Panc1 (cell line): Measurements from ENCODE around the gene CRISPLD2. TPM values are rescaled to one million over a fixed set of nuclear protein-coding genes. Genes with fewer than 3 reads are reported as not detected.

Source experiments
- ATAC-seq: fragments of 200-7000 bp; cut with Tn5 transposase; 2 replicates; pipeline ENCODE4 v1.9.1; 2020; ENCODE audit warnings: mild to moderate bottlenecking, moderate library complexity
- BruUV-seq: library from RNA; stranded (reverse); fragments of 400-500 nt; replicated peaks from 2 replicates; lab custom pipeline; 2021; lab: Mats Ljungman, UMichigan
- CTCF ChIA-PET: fragments of 300-600 bp; sonication (Branson Sonifier 250); formaldehyde crosslinking; loops from one replicate; lab custom pipeline; 2022; ENCODE audit warnings: antibody characterized with exemption; lab: Charles Lee
- POLR2A ChIA-PET: fragments of 300-600 bp; sonication (Branson Sonifier 250); formaldehyde crosslinking; loops from one replicate; lab custom pipeline; 2022; ENCODE audit warnings: antibody characterized with exemption; lab: Charles Lee
- DNase-seq: peaks from one replicate; pipeline ENCODE4 v3.0.0-alpha.2; 2010; ENCODE audit warnings: low read depth, low spot score
- H3K27ac ChIP-seq: 2 replicates; pipeline ENCODE4 v1.5.1; 2011; ENCODE audit warnings: mild to moderate bottlenecking, low read length, inconsistent platforms
- H3K27me3 ChIP-seq: fragments of 200-500 bp; sonication (Bioruptor generic); 2 replicates; pipeline ENCODE4 v1.6.0; 2014; ENCODE audit warnings: low read length, inconsistent platforms; ENCODE audit not compliant: control insufficient read depth, insufficient read depth
- H3K36me3 ChIP-seq: fragments of 200-500 bp; sonication (Bioruptor generic); 2 replicates; pipeline ENCODE4 v1.5.1; 2014; ENCODE audit warnings: inconsistent platforms, mild to moderate bottlenecking, low read length, moderate library complexity; ENCODE audit not compliant: control insufficient read depth, insufficient read depth
- H3K4me1 ChIP-seq: 2 replicates; pipeline ENCODE4 v1.5.1; 2011; ENCODE audit warnings: inconsistent platforms, mild to moderate bottlenecking, low read length, moderate library complexity; ENCODE audit not compliant: control insufficient read depth, insufficient read depth
- H3K4me3 ChIP-seq, 2 experiments: 2 replicates each; pipeline ENCODE4 v1.5.1; 2011 to 2012; ENCODE audit warnings: low read depth in 2 of 2, low read length in 2 of 2, mild to moderate bottlenecking in 2 of 2, inconsistent platforms in 1 of 2, moderate library complexity in 1 of 2
- H3K9me3 ChIP-seq: fragments of 200-500 bp; sonication (Bioruptor generic); 2 replicates; pipeline ENCODE4 v1.5.1; 2014; ENCODE audit warnings: low read depth, mild to moderate bottlenecking, inconsistent platforms, low read length, moderate library complexity; ENCODE audit not compliant: control insufficient read depth, insufficient read depth
- POLR2AphosphoS5 ChIP-seq: IDR thresholded peaks from 2 replicates; pipeline ENCODE4 v1.6.1; 2012; ENCODE audit warnings: mild to moderate bottlenecking, low read depth, low read length, moderate library complexity
- SIN3A ChIP-seq: IDR thresholded peaks from 2 replicates; pipeline ENCODE4 v1.6.1; 2012; ENCODE audit warnings: low read depth, mild to moderate bottlenecking, low read length, moderate library complexity, borderline replicate concordance; ENCODE audit not compliant: insufficient read depth
- TCF7L2 ChIP-seq: IDR thresholded peaks from 2 replicates; pipeline ENCODE4 v1.6.1; 2011; ENCODE audit warnings: mild to moderate bottlenecking, low read depth, low read length, inconsistent platforms
- in situ Hi-C: cut with HindIII; loops from 2 replicates; pipeline ENCODE4 v1.10.0; 2016; ENCODE audit warnings: low sequenced_read_pairs, low pct_unique_long_range_greater_than_20kb
- intact Hi-C: fragments of 100-400 bp; cut with micrococcal nuclease; formaldehyde crosslinking; loops from one replicate; pipeline ENCODE4 v1.10.0; 2022; ENCODE audit not compliant: unreplicated experiment
- total RNA-seq: library from RNA; stranded (reverse); gene quantifications from one replicate; pipeline ENCODE4 v1.2.1, GENCODE V29; 2021; ENCODE audit not compliant: unreplicated experiment
- TF ChIP-seq, protein P1 (sequence below), 2 experiments: IDR thresholded peaks; 2 replicates each; pipeline ENCODE4 v1.6.1; 2011 to 2012; ENCODE audit warnings: low read depth in 2 of 2, control low read depth in 1 of 2, low read length in 1 of 2, mild to moderate bottlenecking in 1 of 2, moderate library complexity in 1 of 2; ENCODE audit not compliant: insufficient read depth in 1 of 2
- TF ChIP-seq, protein P2 (sequence below): fragments of 450-650 bp; IDR thresholded peaks from 2 replicates; pipeline ENCODE4 v1.5.1; 2017; ENCODE audit warnings: mild to moderate bottlenecking

The CRISPLD2 gene
- total RNA-seq, 1 experiment from 2014 or later: 12.9 TPM

DNA sequence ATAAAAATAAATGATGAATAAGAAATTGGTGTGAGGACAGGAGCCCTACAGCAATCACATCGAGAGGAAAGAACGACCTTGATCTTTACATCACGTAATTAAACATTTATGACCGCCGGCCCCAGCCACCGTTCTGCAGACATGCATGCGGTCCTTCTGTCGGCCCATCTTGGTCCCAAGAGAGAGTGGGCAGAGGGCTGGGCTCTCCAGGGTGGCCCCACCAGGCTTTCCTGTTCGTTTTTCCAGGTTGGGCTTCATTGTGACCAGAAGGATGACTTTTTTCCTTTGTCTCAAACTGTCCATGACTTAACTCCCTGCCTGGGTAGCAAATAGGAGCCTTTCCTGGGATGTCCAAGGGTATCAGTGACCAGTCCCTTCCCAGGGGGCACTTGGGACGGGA, 3.3 kb upstream of the CRISPLD2 start:
- Histone ChIP-seq H3K27ac (no peak overlapping the region), H3K9me3 (no peaks in the 10 kb centered on the region), H3K4me3 (no peak overlapping the region), H3K36me3 (no peaks in the 10 kb centered on the region), H3K27me3 (no peaks in the 10 kb centered on the region), H3K4me1 (peaks cover 6% of the 10 kb centered on the region)
- intact Hi-C loops: no loop called here
- POLR2A ChIA-PET: no interaction called here
- in situ Hi-C loops: no loop called here
- no peak for DNase-seq
- no TSS peak for BruUV-seq
- no peak for ATAC-seq
- CTCF ChIA-PET: no interaction called here
- TF ChIP-seq TCF7L2 (no peak), POLR2AphosphoS5 (no peak), SIN3A (no peak)
- TF ChIP-seq, protein P1, sequence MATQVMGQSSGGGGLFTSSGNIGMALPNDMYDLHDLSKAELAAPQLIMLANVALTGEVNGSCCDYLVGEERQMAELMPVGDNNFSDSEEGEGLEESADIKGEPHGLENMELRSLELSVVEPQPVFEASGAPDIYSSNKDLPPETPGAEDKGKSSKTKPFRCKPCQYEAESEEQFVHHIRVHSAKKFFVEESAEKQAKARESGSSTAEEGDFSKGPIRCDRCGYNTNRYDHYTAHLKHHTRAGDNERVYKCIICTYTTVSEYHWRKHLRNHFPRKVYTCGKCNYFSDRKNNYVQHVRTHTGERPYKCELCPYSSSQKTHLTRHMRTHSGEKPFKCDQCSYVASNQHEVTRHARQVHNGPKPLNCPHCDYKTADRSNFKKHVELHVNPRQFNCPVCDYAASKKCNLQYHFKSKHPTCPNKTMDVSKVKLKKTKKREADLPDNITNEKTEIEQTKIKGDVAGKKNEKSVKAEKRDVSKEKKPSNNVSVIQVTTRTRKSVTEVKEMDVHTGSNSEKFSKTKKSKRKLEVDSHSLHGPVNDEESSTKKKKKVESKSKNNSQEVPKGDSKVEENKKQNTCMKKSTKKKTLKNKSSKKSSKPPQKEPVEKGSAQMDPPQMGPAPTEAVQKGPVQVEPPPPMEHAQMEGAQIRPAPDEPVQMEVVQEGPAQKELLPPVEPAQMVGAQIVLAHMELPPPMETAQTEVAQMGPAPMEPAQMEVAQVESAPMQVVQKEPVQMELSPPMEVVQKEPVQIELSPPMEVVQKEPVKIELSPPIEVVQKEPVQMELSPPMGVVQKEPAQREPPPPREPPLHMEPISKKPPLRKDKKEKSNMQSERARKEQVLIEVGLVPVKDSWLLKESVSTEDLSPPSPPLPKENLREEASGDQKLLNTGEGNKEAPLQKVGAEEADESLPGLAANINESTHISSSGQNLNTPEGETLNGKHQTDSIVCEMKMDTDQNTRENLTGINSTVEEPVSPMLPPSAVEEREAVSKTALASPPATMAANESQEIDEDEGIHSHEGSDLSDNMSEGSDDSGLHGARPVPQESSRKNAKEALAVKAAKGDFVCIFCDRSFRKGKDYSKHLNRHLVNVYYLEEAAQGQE (IDR thresholded peaks at IDR 0.05; ENCODE audit: insufficient read depth in 1 of 2, low read depth in 2 of 2, low read length in 1 of 2): no peak
- TF ChIP-seq, protein P2, sequence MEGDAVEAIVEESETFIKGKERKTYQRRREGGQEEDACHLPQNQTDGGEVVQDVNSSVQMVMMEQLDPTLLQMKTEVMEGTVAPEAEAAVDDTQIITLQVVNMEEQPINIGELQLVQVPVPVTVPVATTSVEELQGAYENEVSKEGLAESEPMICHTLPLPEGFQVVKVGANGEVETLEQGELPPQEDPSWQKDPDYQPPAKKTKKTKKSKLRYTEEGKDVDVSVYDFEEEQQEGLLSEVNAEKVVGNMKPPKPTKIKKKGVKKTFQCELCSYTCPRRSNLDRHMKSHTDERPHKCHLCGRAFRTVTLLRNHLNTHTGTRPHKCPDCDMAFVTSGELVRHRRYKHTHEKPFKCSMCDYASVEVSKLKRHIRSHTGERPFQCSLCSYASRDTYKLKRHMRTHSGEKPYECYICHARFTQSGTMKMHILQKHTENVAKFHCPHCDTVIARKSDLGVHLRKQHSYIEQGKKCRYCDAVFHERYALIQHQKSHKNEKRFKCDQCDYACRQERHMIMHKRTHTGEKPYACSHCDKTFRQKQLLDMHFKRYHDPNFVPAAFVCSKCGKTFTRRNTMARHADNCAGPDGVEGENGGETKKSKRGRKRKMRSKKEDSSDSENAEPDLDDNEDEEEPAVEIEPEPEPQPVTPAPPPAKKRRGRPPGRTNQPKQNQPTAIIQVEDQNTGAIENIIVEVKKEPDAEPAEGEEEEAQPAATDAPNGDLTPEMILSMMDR: no peak

DNA sequence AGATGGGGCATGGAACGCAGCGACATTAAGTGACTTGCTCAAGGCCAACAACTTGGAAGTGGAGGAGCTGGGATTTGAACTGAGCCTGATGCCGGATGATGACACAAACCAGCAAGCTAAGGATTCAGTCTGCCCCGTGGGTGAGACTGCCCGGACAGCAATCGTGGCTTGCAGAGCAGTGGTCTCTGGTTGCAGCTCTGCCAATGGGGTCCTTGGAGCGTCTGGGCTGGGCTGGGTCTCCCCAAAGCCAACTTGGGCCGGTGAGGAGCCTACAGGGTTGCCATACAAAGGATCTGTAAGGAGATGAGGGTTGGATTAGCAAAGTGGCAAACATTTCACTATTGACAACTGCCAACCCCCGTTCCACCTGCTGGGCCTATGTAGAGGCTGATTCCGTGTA, 2.6 kb upstream of the CRISPLD2 start:
- no peaks in the 10 kb centered on the region for H3K36me3 ChIP-seq
- no peaks in the 10 kb centered on the region for H3K9me3 ChIP-seq
- no peak for DNase-seq
- BruUV-seq: no TSS peak
- in situ Hi-C loops: no loop called here
- no peak overlapping the region for H3K4me3 ChIP-seq
- TF ChIP-seq SIN3A: no peak
- TF ChIP-seq POLR2AphosphoS5: no peak
- TF ChIP-seq TCF7L2: no peak
- TF ChIP-seq, protein P1 (IDR thresholded peaks at IDR 0.05; ENCODE audit: insufficient read depth in 1 of 2, low read depth in 2 of 2, low read length in 1 of 2): no peak
- TF ChIP-seq, protein P2: no peak
- H3K27me3 ChIP-seq: no peaks in the 10 kb centered on the region
- intact Hi-C loops: no loop called here
- ChIA-PET CTCF (no interaction called here), POLR2A (no interaction called here)
- no peak for ATAC-seq
- no peak overlapping the region for H3K27ac ChIP-seq
- peaks cover 9% of the 10 kb centered on the region for H3K4me1 ChIP-seq
